IMR-90 (cell line): ENCODE measurements around the gene IL12RB1. TPM values are rescaled to one million over a fixed set of nuclear protein-coding genes. Genes with fewer than 3 reads are reported as not detected.

Source experiments
- ATAC-seq: fragments of 200-7000 bp; cut with Tn5 transposase; 2 replicates; pipeline ENCODE4 v1.9.1; 2020; ENCODE audit warnings: low read depth, mild to moderate bottlenecking, moderate library complexity
- BruUV-seq: library from RNA; stranded (reverse); fragments of 400-500 nt; replicated peaks from 2 replicates; lab custom pipeline; 2021; lab: Mats Ljungman, UMichigan
- CTCF ChIA-PET: fragments of 300-600 bp; formaldehyde crosslinking; extraction: SDS; loops from one replicate; lab custom pipeline; 2021; ENCODE audit warnings: antibody characterized with exemption; lab: Yijun Ruan, JAX
- POLR2A ChIA-PET: fragments of 300-600 bp; sonication (Branson Sonifier 250); formaldehyde crosslinking; loops from one replicate; lab custom pipeline; 2022; ENCODE audit warnings: antibody characterized with exemption; ENCODE audit not compliant: unreplicated experiment; lab: Charles Lee
- DNase-seq: peaks from one replicate; pipeline ENCODE4 v3.0.0; 2013
- H2AFZ ChIP-seq: replicated peaks from 2 replicates; pipeline ENCODE3; 2013; ENCODE audit warnings: low read length, mild to moderate bottlenecking; ENCODE audit not compliant: poor library complexity
- H2AK5ac ChIP-seq: 2 replicates; pipeline ENCODE4 v1.6.1; 2013; ENCODE audit warnings: low read depth, low read length, inconsistent platforms
- H2AK9ac ChIP-seq: replicated peaks from 2 replicates; pipeline ENCODE3; 2013; ENCODE audit warnings: mild to moderate bottlenecking, low read depth, low read length, moderate library complexity; ENCODE audit not compliant: poor library complexity
- H2BK120ac ChIP-seq: 2 replicates; pipeline ENCODE4 v1.6.1; 2013; ENCODE audit warnings: low read depth, low read length, inconsistent platforms
- H2BK15ac ChIP-seq: 3 replicates; pipeline ENCODE4 v1.6.1; 2013; ENCODE audit warnings: low read depth, low read length, inconsistent platforms
- H2BK20ac ChIP-seq: 2 replicates; pipeline ENCODE4 v1.6.1; 2013; ENCODE audit warnings: low read depth, mild to moderate bottlenecking, inconsistent platforms, low read length, moderate library complexity
- H2BK5ac ChIP-seq: 2 replicates; pipeline ENCODE4 v1.6.1; 2013; ENCODE audit warnings: mild to moderate bottlenecking, low read depth, low read length, inconsistent platforms; ENCODE audit not compliant: poor library complexity, severe bottlenecking
- H3K14ac ChIP-seq: replicated peaks from 2 replicates; pipeline ENCODE4 v1.6.1; 2013; ENCODE audit warnings: low read depth, low read length, inconsistent platforms
- H3K18ac ChIP-seq: 2 replicates; pipeline ENCODE4 v1.6.1; 2013; ENCODE audit warnings: low read depth, low read length, control low read depth
- H3K23ac ChIP-seq: 2 replicates; pipeline ENCODE4 v1.6.1; 2013; ENCODE audit warnings: low read depth, low read length, inconsistent platforms
- H3K27ac ChIP-seq: 2 replicates; pipeline ENCODE4 v1.5.1; 2013; ENCODE audit warnings: mild to moderate bottlenecking, control low read depth, low read length; ENCODE audit not compliant: insufficient read depth
- H3K27me3 ChIP-seq: 2 replicates; pipeline ENCODE4 v1.6.1; 2013; ENCODE audit warnings: low read length; ENCODE audit not compliant: control insufficient read depth, insufficient read depth
- H3K36me3 ChIP-seq: 2 replicates; pipeline ENCODE4 v1.6.1; 2013; ENCODE audit warnings: low read length, mixed read lengths; ENCODE audit not compliant: control insufficient read depth, insufficient read depth
- H3K4ac ChIP-seq: 2 replicates; pipeline ENCODE4 v1.6.1; 2013; ENCODE audit warnings: low read depth, low read length, inconsistent platforms
- H3K4me1 ChIP-seq: 2 replicates; pipeline ENCODE4 v1.6.1; 2013; ENCODE audit warnings: low read length, mixed read lengths; ENCODE audit not compliant: control insufficient read depth, insufficient read depth
- H3K4me2 ChIP-seq: 2 replicates; pipeline ENCODE4 v1.6.1; 2013; ENCODE audit warnings: low read depth, mild to moderate bottlenecking, control low read depth, low read length, moderate library complexity
- H3K4me3 ChIP-seq: 2 replicates; pipeline ENCODE4 v1.5.1; 2013; ENCODE audit warnings: low read depth, mild to moderate bottlenecking, control low read depth, low read length, moderate library complexity; ENCODE audit not compliant: insufficient read depth
- H3K56ac ChIP-seq: 2 replicates; pipeline ENCODE4 v1.6.1; 2013; ENCODE audit warnings: low read length, inconsistent platforms; ENCODE audit not compliant: insufficient read depth; ENCODE audit errors: extremely low read depth
- H3K79me1 ChIP-seq, 2 experiments: 2 replicates each; pipeline ENCODE4 v1.6.1; 2013; ENCODE audit warnings: low read length in 2 of 2, inconsistent platforms in 1 of 2, low read depth in 1 of 2
- H3K9ac ChIP-seq: 2 replicates; pipeline ENCODE4 v1.6.1; 2013; ENCODE audit warnings: low read depth, low read length, control low read depth
- H3K9me1 ChIP-seq: 2 replicates; pipeline ENCODE4 v1.6.1; 2013; ENCODE audit warnings: low read length, inconsistent platforms; ENCODE audit not compliant: insufficient read depth
- H3K9me3 ChIP-seq: 2 replicates; pipeline ENCODE4 v1.6.1; 2013; ENCODE audit warnings: low read length; ENCODE audit not compliant: control insufficient read depth, insufficient read depth
- H4K20me1 ChIP-seq: 2 replicates; pipeline ENCODE4 v1.6.1; 2013; ENCODE audit warnings: low read length, inconsistent platforms; ENCODE audit not compliant: insufficient read depth
- H4K5ac ChIP-seq: 2 replicates; pipeline ENCODE4 v1.6.1; 2013; ENCODE audit warnings: mild to moderate bottlenecking, low read depth, low read length, control low read depth
- H4K8ac ChIP-seq, 2 experiments: 2 replicates each; pipeline ENCODE4 v1.6.1; 2013; ENCODE audit warnings: low read depth in 2 of 2, low read length in 2 of 2, control low read depth in 1 of 2, inconsistent platforms in 1 of 2
- H4K91ac ChIP-seq: 2 replicates; pipeline ENCODE4 v1.6.1; 2013; ENCODE audit warnings: low read depth, low read length, inconsistent platforms; ENCODE audit not compliant: insufficient read depth
- BHLHE40 ChIP-seq: fragments of 150-350 bp; IDR thresholded peaks from 2 replicates; pipeline ENCODE4 v1.6.1; 2016; ENCODE audit warnings: mild to moderate bottlenecking, low read depth, low read length
- CEBPB ChIP-seq: IDR thresholded peaks from 2 replicates; pipeline ENCODE4 v1.6.1; 2012; ENCODE audit warnings: low read depth, low read length, improper control_type of control experiment
- CHD1 ChIP-seq: IDR thresholded peaks from 2 replicates; pipeline ENCODE4 v1.6.1; 2012; ENCODE audit warnings: low read depth, low read length, improper control_type of control experiment
- MAZ ChIP-seq: IDR thresholded peaks from 2 replicates; pipeline ENCODE4 v1.6.1; 2012; ENCODE audit warnings: low read depth, mild to moderate bottlenecking, low read length, improper control_type of control experiment, moderate library complexity, borderline replicate concordance
- MXI1 ChIP-seq: IDR thresholded peaks from 2 replicates; pipeline ENCODE4 v1.6.1; 2012; ENCODE audit warnings: low read depth, mild to moderate bottlenecking, low read length, moderate library complexity, borderline replicate concordance
- NFE2L2 ChIP-seq: fragments of 150-350 bp; IDR thresholded peaks from 2 replicates; pipeline ENCODE4 v1.6.1; 2016; ENCODE audit warnings: low read depth, mild to moderate bottlenecking, low read length
- RAD21 ChIP-seq: IDR thresholded peaks from 2 replicates; pipeline ENCODE4 v1.6.1; 2012; ENCODE audit warnings: low read length, improper control_type of control experiment
- RFX5 ChIP-seq: IDR thresholded peaks from 2 replicates; pipeline ENCODE4 v1.8.0; 2012; ENCODE audit warnings: low read depth, mild to moderate bottlenecking, low read length, moderate library complexity
- USF2 ChIP-seq: fragments of 150-350 bp; IDR thresholded peaks from 2 replicates; pipeline ENCODE4 v1.6.1; 2017; ENCODE audit warnings: mild to moderate bottlenecking, antibody characterized with exemption, low read length, low read depth
- WGBS, 2 experiments: methylation state at CpG; one replicate each; pipeline versions ENCODE4 v1.1.5 to v1.1.7; 2013; ENCODE audit warnings: missing lambda C conversion rate in 2 of 2; ENCODE audit not compliant: insufficient read length in 1 of 2; ENCODE audit errors: extremely low coverage in 2 of 2; 5-methylcytosine and 5-hydroxymethylcytosine counted together
- dilution Hi-C: fragments of 300-500 bp; cut with HindIII; formaldehyde crosslinking; loops from one replicate; pipeline ENCODE4 v1.14.3; 2018; ENCODE audit warnings: low sequenced_read_pairs; ENCODE audit not compliant: unreplicated experiment
- in situ Hi-C: fragments of 300-500 bp; cut with MboI; formaldehyde crosslinking; loops from 3 replicates; pipeline ENCODE4 v1.14.3; 2019; ENCODE audit warnings: low sequenced_read_pairs, inconsistent platforms, mixed read lengths
- intact Hi-C: fragments of 100-400 bp; cut with micrococcal nuclease; formaldehyde crosslinking; loops from 2 replicates; pipeline ENCODE4 v1.10.0; 2022
- polyA plus RNA-seq, 3 experiments: library from polyadenylated mRNA; depleted of rRNA; stranded (reverse); fragments of >200 nt; gene quantifications; 2 replicates each; pipeline ENCODE4 v1.2.3, GENCODE V29; 2012; ENCODE audit warnings: low replicate concordance in 1 of 3
- total RNA-seq: library from RNA; depleted of rRNA; stranded (reverse); fragments of >200 nt; gene quantifications from 2 replicates; pipeline ENCODE4 v1.2.3, GENCODE V29; 2012
- TF ChIP-seq, protein P1 (sequence below): fragments of 150-350 bp; IDR thresholded peaks from 2 replicates; pipeline ENCODE4 v1.6.1; 2016; ENCODE audit warnings: low read depth, mild to moderate bottlenecking, low read length, moderate library complexity, borderline replicate concordance
- TF ChIP-seq, protein P2 (sequence below): conservative IDR thresholded peaks from 2 replicates; pipeline ENCODE4 v1.5.1; 2012; ENCODE audit warnings: mild to moderate bottlenecking, low read depth, low read length, improper control_type of control experiment

The IL12RB1 gene
- total and polyA plus RNA-seq, 2 of the 4 experiments (the other 2 are of a cell fraction) = not detected

GRCh38 chr19:18113827-18114226, 27.1 kb upstream of the IL12RB1 start:
- Histone ChIP-seq H3K36me3 (0 out of 2 replicates have a peak, but pooled peaks cover 3% of the 10 kb centered on the region), H2AK5ac (no peak overlapping the region), H3K4me2 (no peak overlapping the region), H2BK15ac (no peak overlapping the region), H4K91ac (no peak overlapping the region), H4K5ac (no peak overlapping the region), H2BK120ac (no peak overlapping the region), H3K9me1 (peaks cover 3% of the 10 kb centered on the region; the same call in 1 of the 2 replicates), H3K4me3 (no peak overlapping the region), H3K9me3 (no peaks in the 10 kb centered on the region), H3K4ac (no peak overlapping the region), H3K27me3 (no peaks in the 10 kb centered on the region), H4K8ac (no peak overlapping the region), H4K20me1 (peaks cover 4% of the 10 kb centered on the region), H3K9ac (no peak overlapping the region), H3K56ac (no peak overlapping the region), H3K4me1 (peaks cover 19% of the 10 kb centered on the region), H3K18ac (no peak overlapping the region), H2BK5ac (no peak overlapping the region), H3K14ac (no peak overlapping the region), H3K79me1 (peaks cover 6 to 7% of the 10 kb centered on the region in 2 experiments; a peak in 3 of 4 replicates), H2AK9ac (no peak overlapping the region), H3K27ac (no peak overlapping the region), H2AFZ (no peak overlapping the region), H3K23ac (no peak overlapping the region), H2BK20ac (no peak overlapping the region)
- TF ChIP-seq RFX5 = no peak
- no peak for TF ChIP-seq RAD21
- TF ChIP-seq MXI1 = no peak
- TF ChIP-seq CHD1 = no peak
- no peak for TF ChIP-seq MAZ
- TF ChIP-seq BHLHE40 = no peak
- TF ChIP-seq, protein P1, sequence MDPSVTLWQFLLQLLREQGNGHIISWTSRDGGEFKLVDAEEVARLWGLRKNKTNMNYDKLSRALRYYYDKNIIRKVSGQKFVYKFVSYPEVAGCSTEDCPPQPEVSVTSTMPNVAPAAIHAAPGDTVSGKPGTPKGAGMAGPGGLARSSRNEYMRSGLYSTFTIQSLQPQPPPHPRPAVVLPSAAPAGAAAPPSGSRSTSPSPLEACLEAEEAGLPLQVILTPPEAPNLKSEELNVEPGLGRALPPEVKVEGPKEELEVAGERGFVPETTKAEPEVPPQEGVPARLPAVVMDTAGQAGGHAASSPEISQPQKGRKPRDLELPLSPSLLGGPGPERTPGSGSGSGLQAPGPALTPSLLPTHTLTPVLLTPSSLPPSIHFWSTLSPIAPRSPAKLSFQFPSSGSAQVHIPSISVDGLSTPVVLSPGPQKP = no peak
- TF ChIP-seq CEBPB = no peak
- TF ChIP-seq, protein P2, sequence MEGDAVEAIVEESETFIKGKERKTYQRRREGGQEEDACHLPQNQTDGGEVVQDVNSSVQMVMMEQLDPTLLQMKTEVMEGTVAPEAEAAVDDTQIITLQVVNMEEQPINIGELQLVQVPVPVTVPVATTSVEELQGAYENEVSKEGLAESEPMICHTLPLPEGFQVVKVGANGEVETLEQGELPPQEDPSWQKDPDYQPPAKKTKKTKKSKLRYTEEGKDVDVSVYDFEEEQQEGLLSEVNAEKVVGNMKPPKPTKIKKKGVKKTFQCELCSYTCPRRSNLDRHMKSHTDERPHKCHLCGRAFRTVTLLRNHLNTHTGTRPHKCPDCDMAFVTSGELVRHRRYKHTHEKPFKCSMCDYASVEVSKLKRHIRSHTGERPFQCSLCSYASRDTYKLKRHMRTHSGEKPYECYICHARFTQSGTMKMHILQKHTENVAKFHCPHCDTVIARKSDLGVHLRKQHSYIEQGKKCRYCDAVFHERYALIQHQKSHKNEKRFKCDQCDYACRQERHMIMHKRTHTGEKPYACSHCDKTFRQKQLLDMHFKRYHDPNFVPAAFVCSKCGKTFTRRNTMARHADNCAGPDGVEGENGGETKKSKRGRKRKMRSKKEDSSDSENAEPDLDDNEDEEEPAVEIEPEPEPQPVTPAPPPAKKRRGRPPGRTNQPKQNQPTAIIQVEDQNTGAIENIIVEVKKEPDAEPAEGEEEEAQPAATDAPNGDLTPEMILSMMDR = no peak
- no peak for TF ChIP-seq NFE2L2
- no peak for TF ChIP-seq USF2
- DNase-seq (no peak), ATAC-seq (no peak)
- ChIA-PET CTCF (interaction anchor here (1.3 kb wide), 1 partner anchor 9 kb away, joined by 4 read pairs; no protein-coding TSS in a partner anchor), POLR2A (no interaction called here)
- intact Hi-C loops = loop anchor here (1.0 to 5.0 kb wide), 3 partner anchors 38 to 137 kb away; partner anchors contain the start of gene PIK3R2
- in situ Hi-C loops = loop anchor here (5.0 to 10.0 kb wide), 2 partner anchors 138 to 301 kb away; partner anchors contain the start of gene SSBP4
- dilution Hi-C loops = no loop called here
- no TSS peak for BruUV-seq
- WGBS, 2 experiments = 97% methylated on average over 5 of the region's 5 CpGs; no CpG with 5 or more reads in 1 of the 2 experiments
